Measurements from ENCODE around the gene TNFRSF12A. TPM values are rescaled to one million over a fixed set of nuclear protein-coding genes. Genes with fewer than 3 reads are reported as not detected.

TNFRSF12A gene
- total RNA-seq, 2 donors from 2014 or later: 37.8 to 43.5 TPM

- H3K27me3 ChIP-seq (ENCODE audit: control insufficient read depth, insufficient read depth, low read length, poor library complexity, severe bottlenecking): no peaks in the 10 kb centered on the region
- H3K27ac ChIP-seq (ENCODE audit: low read depth, low read length): no peak overlapping the region
- Mint-ChIP-seq H3K36me3 (ENCODE audit: low read depth) (no peaks in the 10 kb centered on the region), H3K27ac (no peak overlapping the region), H3K4me3 (no peak overlapping the region), H3K27me3 (ENCODE audit: insufficient read depth) (no peaks in the 10 kb centered on the region), H3K4me1 (peaks cover 27% of the 10 kb centered on the region), H3K9me3 (no peaks in the 10 kb centered on the region)
- peak; percentile 55 for DNase-seq
- 93 to 97% methylated on average over 9 to 15 of the region's 15 CpGs for WGBS, 2 experiments (ENCODE audit: insufficient coverage in 1 of 2, insufficient read length in 1 of 2)
- no peak for TF ChIP-seq CTCF (conservative IDR thresholded peaks at IDR 0.05)
- H3K4me3 ChIP-seq (ENCODE audit: low read length): no peak overlapping the region
- no peaks in the 10 kb centered on the region for H3K9me3 ChIP-seq (ENCODE audit: control insufficient read depth, low read length)
- peaks cover 3% of the 10 kb centered on the region for H3K4me1 ChIP-seq (ENCODE audit: control insufficient read depth, insufficient read depth, low read length)
- no peak overlapping the region for H3K9ac ChIP-seq (ENCODE audit: extremely low read depth, low read length, poor library complexity, severe bottlenecking)
- H3K36me3 ChIP-seq (ENCODE audit: control insufficient read depth, insufficient read depth, low read length): no peaks in the 10 kb centered on the region
Observed at GRCh38 chr16:2985893-2986355, 34.2 kb upstream of the TNFRSF12A start.

GRCh38 chr16:2986623-2987188 is 33.5 kb upstream of the TNFRSF12A start:
- no peaks in the 10 kb centered on the region for H3K9me3 ChIP-seq (ENCODE audit: control insufficient read depth, low read length)
- H3K9ac ChIP-seq (ENCODE audit: extremely low read depth, low read length, poor library complexity, severe bottlenecking): no peak overlapping the region
- no peak overlapping the region for H3K27ac ChIP-seq (ENCODE audit: low read depth, low read length)
- H3K9me3 Mint-ChIP-seq: no peaks in the 10 kb centered on the region
- TF ChIP-seq CTCF (conservative IDR thresholded peaks at IDR 0.05): no peak
- H3K4me3 ChIP-seq (ENCODE audit: low read length): no peak overlapping the region
- WGBS, 2 experiments (ENCODE audit: insufficient coverage in 1 of 2, insufficient read length in 1 of 2): 84 to 90% methylated on average over 9 to 17 of the region's 17 CpGs
- no peak for DNase-seq
- no peak overlapping the region for H3K4me3 Mint-ChIP-seq
- H3K27ac Mint-ChIP-seq: no peak overlapping the region
- no peaks in the 10 kb centered on the region for H3K36me3 Mint-ChIP-seq (ENCODE audit: low read depth)
- H3K4me1 ChIP-seq (ENCODE audit: control insufficient read depth, insufficient read depth, low read length): peaks cover 3% of the 10 kb centered on the region
- H3K36me3 ChIP-seq (ENCODE audit: control insufficient read depth, insufficient read depth, low read length): no peaks in the 10 kb centered on the region
- H3K4me1 Mint-ChIP-seq: peaks cover 19% of the 10 kb centered on the region
- H3K27me3 Mint-ChIP-seq (ENCODE audit: insufficient read depth): no peaks in the 10 kb centered on the region
- no peaks in the 10 kb centered on the region for H3K27me3 ChIP-seq (ENCODE audit: control insufficient read depth, insufficient read depth, low read length, poor library complexity, severe bottlenecking)

- no peak overlapping the region for H3K27ac ChIP-seq (ENCODE audit: low read depth, low read length)
- H3K27me3 Mint-ChIP-seq (ENCODE audit: insufficient read depth): no peaks in the 10 kb centered on the region
- 79 to 87% methylated on average over 3 to 9 of the region's 9 CpGs for WGBS, 2 experiments (ENCODE audit: insufficient coverage in 1 of 2, insufficient read length in 1 of 2)
- no peaks in the 10 kb centered on the region for H3K27me3 ChIP-seq (ENCODE audit: control insufficient read depth, insufficient read depth, low read length, poor library complexity, severe bottlenecking)
- H3K4me1 Mint-ChIP-seq: peaks cover 14% of the 10 kb centered on the region
- no peak overlapping the region for H3K4me3 Mint-ChIP-seq
- no peak overlapping the region for H3K9ac ChIP-seq (ENCODE audit: extremely low read depth, low read length, poor library complexity, severe bottlenecking)
- TF ChIP-seq CTCF (conservative IDR thresholded peaks at IDR 0.05): no peak
- no peak overlapping the region for H3K27ac Mint-ChIP-seq
- H3K36me3 ChIP-seq (ENCODE audit: control insufficient read depth, insufficient read depth, low read length): no peaks in the 10 kb centered on the region
- no peak overlapping the region for H3K4me3 ChIP-seq (ENCODE audit: low read length)
- H3K4me1 ChIP-seq (ENCODE audit: control insufficient read depth, insufficient read depth, low read length): no peaks in the 10 kb centered on the region
- H3K9me3 Mint-ChIP-seq: no peaks in the 10 kb centered on the region
- H3K36me3 Mint-ChIP-seq (ENCODE audit: low read depth): no peaks in the 10 kb centered on the region
- DNase-seq: no peak
- H3K9me3 ChIP-seq (ENCODE audit: control insufficient read depth, low read length): no peaks in the 10 kb centered on the region
Observed at GRCh38 chr16:2987286-2987685, 32.9 kb upstream of the TNFRSF12A start.
